Naive B cell (primary cell): ENCODE results near the gene HSPB1. TPM values are rescaled to one million over a fixed set of nuclear protein-coding genes. Genes with fewer than 3 reads are reported as not detected.

Experiments used
- ATAC-seq, 2 donors: fragments of 150-1000 bp; cut with Tn5 transposase; 2 replicates each; pipeline ENCODE4 v1.10.0; 2021; ENCODE audit warnings: low read depth in 2 of 2, mild to moderate bottlenecking in 2 of 2, moderate library complexity in 2 of 2
- DNase-seq: peaks from one replicate; pipeline ENCODE4 v3.0.0; 2022
- H3K27ac Mint-ChIP-seq, 6 donors: one replicate each; pipeline ENCODE4 v1.8.0; 2020 to 2022; ENCODE audit warnings: mild to moderate bottlenecking in 6 of 6, mixed read lengths in 6 of 6, moderate library complexity in 5 of 6, inconsistent platforms in 2 of 6
- H3K27me3 Mint-ChIP-seq, 3 donors: one replicate each; pipeline ENCODE4 v1.8.0; 2021 to 2022; ENCODE audit warnings: mixed read lengths in 3 of 3, mild to moderate bottlenecking in 1 of 3
- H3K36me3 Mint-ChIP-seq, 2 donors: one replicate each; pipeline ENCODE4 v1.8.0; 2020 to 2022; ENCODE audit warnings: mixed read lengths in 2 of 2, inconsistent platforms in 1 of 2, mild to moderate bottlenecking in 1 of 2
- H3K4me1 Mint-ChIP-seq, 3 donors: one replicate each; pipeline ENCODE4 v1.8.0; 2020 to 2022; ENCODE audit warnings: mixed read lengths in 3 of 3, inconsistent platforms in 1 of 3, mild to moderate bottlenecking in 1 of 3, moderate library complexity in 1 of 3
- H3K4me3 Mint-ChIP-seq, 8 donors: one replicate each; pipeline ENCODE4 v1.8.0; 2020 to 2022; ENCODE audit warnings: mild to moderate bottlenecking in 8 of 8, mixed read lengths in 8 of 8, moderate library complexity in 8 of 8, inconsistent platforms in 2 of 8
- H3K9me3 Mint-ChIP-seq, 7 donors: one replicate each; pipeline ENCODE4 v1.8.0; 2020 to 2022; ENCODE audit warnings: mixed read lengths in 7 of 7, mild to moderate bottlenecking in 5 of 7, inconsistent platforms in 2 of 7, moderate library complexity in 1 of 7
- polyA plus RNA-seq, 6 donors: library from polyadenylated mRNA; unstranded; fragments of 300-500 nt; fragmentation: Illumina TruSeq; gene quantifications; one replicate each; pipeline ENCODE4 v1.2.3, GENCODE V29; 2021; ENCODE audit warnings: low read depth in 6 of 6

The HSPB1 gene
- 10 to 100 TPM; 24.3 to 55.2 (median 45.3) TPM for polyA plus RNA-seq

DNA sequence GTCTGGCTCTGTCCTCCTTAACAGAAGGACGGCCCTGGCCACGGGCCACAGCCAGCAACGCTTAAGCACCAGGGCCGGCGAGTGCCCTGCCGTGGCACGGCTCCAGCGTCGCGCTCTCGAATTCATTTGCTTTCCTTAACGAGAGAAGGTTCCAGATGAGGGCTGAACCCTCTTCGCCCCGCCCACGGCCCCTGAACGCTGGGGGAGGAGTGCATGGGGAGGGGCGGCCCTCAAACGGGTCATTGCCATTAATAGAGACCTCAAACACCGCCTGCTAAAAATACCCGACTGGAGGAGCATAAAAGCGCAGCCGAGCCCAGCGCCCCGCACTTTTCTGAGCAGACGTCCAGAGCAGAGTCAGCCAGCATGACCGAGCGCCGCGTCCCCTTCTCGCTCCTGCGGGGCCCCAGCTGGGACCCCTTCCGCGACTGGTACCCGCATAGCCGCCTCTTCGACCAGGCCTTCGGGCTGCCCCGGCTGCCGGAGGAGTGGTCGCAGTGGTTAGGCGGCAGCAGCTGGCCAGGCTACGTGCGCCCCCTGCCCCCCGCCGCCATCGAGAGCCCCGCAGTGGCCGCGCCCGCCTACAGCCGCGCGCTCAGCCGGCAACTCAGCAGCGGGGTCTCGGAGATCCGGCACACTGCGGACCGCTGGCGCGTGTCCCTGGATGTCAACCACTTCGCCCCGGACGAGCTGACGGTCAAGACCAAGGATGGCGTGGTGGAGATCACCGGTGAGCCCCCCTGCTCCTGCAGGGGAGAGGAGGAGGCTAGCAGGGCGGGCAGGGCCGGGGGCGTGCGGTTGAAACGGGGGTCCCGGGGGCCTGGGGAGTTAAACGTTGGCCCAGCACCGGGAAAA is at the start of gene HSPB1:
TSS of gene HSPB1 (plus strand) at position 327 of the 855 bp plus-strand sequence. CDS start at position 367, 40 bp downstream.
- DNase-seq, result peak; percentile 62
- H3K27me3 Mint-ChIP-seq, result no peaks in the 10 kb centered on the region
- H3K27ac Mint-ChIP-seq, result peak within 1 kb of the TSS; percentile 83 to 97 (median 91)
- ATAC-seq, result peak; percentile 73 to 76
- peaks cover 0 to 2% (median 0%) of the 10 kb centered on the region in 7 donors for H3K9me3 Mint-ChIP-seq
- no peaks in the 10 kb centered on the region for H3K36me3 Mint-ChIP-seq
- peak within 1 kb of the TSS; percentile 84 to 96 (median 93) for H3K4me3 Mint-ChIP-seq
- peaks cover 5 to 31% (median 20%) of the 10 kb centered on the region in 3 donors for H3K4me1 Mint-ChIP-seq

DNA sequence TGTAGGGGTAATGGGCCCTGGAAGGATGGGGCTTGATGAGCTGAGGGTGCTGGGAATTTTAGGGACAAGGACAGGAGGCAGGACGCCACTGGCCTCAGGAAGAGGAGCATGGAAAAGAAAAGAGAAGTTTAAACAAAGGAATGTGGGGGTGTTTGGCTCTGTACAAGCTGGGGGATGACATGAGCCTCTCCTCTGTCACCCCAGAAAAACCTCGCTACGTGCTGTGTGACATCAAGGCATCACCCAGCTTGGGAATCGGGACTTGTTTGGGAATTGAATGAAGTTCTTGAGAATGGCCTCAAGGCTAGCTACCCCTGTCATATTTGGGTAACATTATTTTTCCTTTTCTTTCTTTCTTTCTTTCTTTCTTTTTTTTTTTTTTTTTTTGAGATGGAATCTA is 47.7 kb upstream of the HSPB1 start:
- H3K4me3 Mint-ChIP-seq, result no peak overlapping the region
- H3K4me1 Mint-ChIP-seq, result peaks cover 0 to 10% (median 0%) of the 10 kb centered on the region in 3 donors
- peaks cover 18 to 39% (median 35%) of the 10 kb centered on the region in 3 donors for H3K27me3 Mint-ChIP-seq
- no peak overlapping the region for H3K27ac Mint-ChIP-seq
- H3K9me3 Mint-ChIP-seq, result peaks cover 0 to 1% (median 0%) of the 10 kb centered on the region in 7 donors
- DNase-seq (no peak), ATAC-seq (no peak)
- H3K36me3 Mint-ChIP-seq, result peaks cover 0 to 8% of the 10 kb centered on the region in 2 donors

DNA sequence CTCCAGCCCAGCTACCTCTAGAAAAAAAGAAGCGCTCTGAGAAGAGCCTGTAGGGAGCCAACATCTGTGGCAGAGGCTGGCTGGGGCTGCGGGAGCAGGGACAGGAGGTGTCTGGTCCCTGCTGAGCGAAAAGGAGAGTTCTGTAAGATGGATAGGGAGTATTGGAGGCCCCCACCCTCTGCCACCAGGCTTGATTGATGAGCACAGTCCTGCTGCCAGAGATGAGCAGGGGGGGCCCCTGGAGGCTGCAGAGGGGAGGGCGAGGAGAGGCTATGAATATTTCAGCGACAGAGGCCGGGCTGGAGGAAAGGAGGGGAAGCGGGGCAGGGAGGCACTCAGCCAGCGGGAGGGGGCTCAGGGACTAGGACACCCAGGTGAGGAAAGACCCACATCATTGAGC is 44.5 kb upstream of the HSPB1 start:
- ATAC-seq, result no peak

GRCh38 chr7:76259124-76260093 is 43.1 kb upstream of the HSPB1 start:
- Mint-ChIP-seq H3K4me1 (peaks cover 4 to 18% (median 12%) of the 10 kb centered on the region in 3 donors), H3K27me3 (peaks cover 33 to 73% (median 67%) of the 10 kb centered on the region in 3 donors), H3K27ac (peak overlapping the region in 3 of 6 donors; percentile 27 to 70 (median 68)), H3K36me3 (peaks cover 0 to 8% of the 10 kb centered on the region in 2 donors), H3K9me3 (peaks cover 0 to 1% (median 0%) of the 10 kb centered on the region in 7 donors), H3K4me3 (peak overlapping the region in 7 of 8 donors; percentile 35 to 79 (median 60))
- DNase-seq (no peak), ATAC-seq (peak; percentile 24)

More for the DNA sequence above, 44.5 kb upstream of the HSPB1 start:
- peaks cover 0 to 8% of the 10 kb centered on the region in 2 donors for H3K36me3 Mint-ChIP-seq
- H3K27ac Mint-ChIP-seq, result peak overlapping the region in 1 of 6 donors; percentile 52
- H3K9me3 Mint-ChIP-seq, result peaks cover 0 to 1% (median 0%) of the 10 kb centered on the region in 7 donors
- no peak for DNase-seq
- H3K4me1 Mint-ChIP-seq, result peaks cover under 1 to 18% (median 12%) of the 10 kb centered on the region in 3 donors
- peak overlapping the region in 2 of 8 donors; percentile 20 to 79 for H3K4me3 Mint-ChIP-seq
- H3K27me3 Mint-ChIP-seq, result peaks cover 29 to 65% (median 59%) of the 10 kb centered on the region in 3 donors

GRCh38 chr7:76260171-76260703 is 42.2 kb upstream of the HSPB1 start:
- Mint-ChIP-seq H3K27me3 (peaks cover 30 to 82% (median 75%) of the 10 kb centered on the region in 3 donors), H3K36me3 (peaks cover 0 to 8% of the 10 kb centered on the region in 2 donors), H3K9me3 (peaks cover 0 to 1% (median 0%) of the 10 kb centered on the region in 7 donors), H3K4me1 (peaks cover 4 to 18% (median 12%) of the 10 kb centered on the region in 3 donors), H3K27ac (no peak overlapping the region), H3K4me3 (peak overlapping the region in 4 of 8 donors; percentile 28 to 60 (median 53))
- peak; percentile 63 to 64 for ATAC-seq
- no peak for DNase-seq

GRCh38 chr7:76261329-76261728 is 41.1 kb upstream of the HSPB1 start:
- H3K4me1 Mint-ChIP-seq, result peaks cover 4 to 18% (median 12%) of the 10 kb centered on the region in 3 donors
- peaks cover 25 to 76% (median 68%) of the 10 kb centered on the region in 3 donors for H3K27me3 Mint-ChIP-seq
- H3K27ac Mint-ChIP-seq, result peak overlapping the region in 1 of 6 donors; percentile 58
- H3K4me3 Mint-ChIP-seq, result no peak overlapping the region
- no peak for DNase-seq
- ATAC-seq, result no peak
- H3K9me3 Mint-ChIP-seq, result peaks cover 0 to 1% (median 0%) of the 10 kb centered on the region in 7 donors
- H3K36me3 Mint-ChIP-seq, result peaks cover 0 to 8% of the 10 kb centered on the region in 2 donors

DNA sequence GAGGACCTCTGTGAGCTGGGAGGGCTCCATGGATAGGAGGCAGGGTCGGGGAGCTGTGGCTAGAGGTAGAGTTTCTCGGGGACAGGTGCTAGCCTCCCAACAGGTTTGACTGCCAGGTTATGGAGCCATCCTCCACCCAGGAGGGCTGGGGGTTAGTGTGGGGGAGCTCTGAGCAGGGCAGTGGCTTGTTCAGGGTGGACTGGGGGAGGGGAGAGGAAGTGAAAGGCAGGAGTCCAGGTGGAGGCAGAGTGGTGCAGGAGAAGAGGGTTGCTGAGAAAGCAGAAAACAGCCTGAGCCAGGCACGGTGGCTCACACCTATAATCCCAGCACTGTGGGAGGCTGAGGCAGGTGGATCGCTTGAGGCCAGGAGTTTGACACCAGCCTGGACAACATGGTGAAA is 40.5 kb upstream of the HSPB1 start:
- Mint-ChIP-seq H3K4me1 (peaks cover 4 to 22% (median 12%) of the 10 kb centered on the region in 3 donors), H3K27ac (no peak overlapping the region), H3K9me3 (peaks cover 0 to 1% (median 0%) of the 10 kb centered on the region in 7 donors), H3K36me3 (peaks cover 0 to 8% of the 10 kb centered on the region in 2 donors), H3K27me3 (peaks cover 24 to 72% (median 66%) of the 10 kb centered on the region in 3 donors), H3K4me3 (peak overlapping the region in 2 of 8 donors; percentile 23 to 79)
- ATAC-seq (no peak), DNase-seq (no peak)

DNA sequence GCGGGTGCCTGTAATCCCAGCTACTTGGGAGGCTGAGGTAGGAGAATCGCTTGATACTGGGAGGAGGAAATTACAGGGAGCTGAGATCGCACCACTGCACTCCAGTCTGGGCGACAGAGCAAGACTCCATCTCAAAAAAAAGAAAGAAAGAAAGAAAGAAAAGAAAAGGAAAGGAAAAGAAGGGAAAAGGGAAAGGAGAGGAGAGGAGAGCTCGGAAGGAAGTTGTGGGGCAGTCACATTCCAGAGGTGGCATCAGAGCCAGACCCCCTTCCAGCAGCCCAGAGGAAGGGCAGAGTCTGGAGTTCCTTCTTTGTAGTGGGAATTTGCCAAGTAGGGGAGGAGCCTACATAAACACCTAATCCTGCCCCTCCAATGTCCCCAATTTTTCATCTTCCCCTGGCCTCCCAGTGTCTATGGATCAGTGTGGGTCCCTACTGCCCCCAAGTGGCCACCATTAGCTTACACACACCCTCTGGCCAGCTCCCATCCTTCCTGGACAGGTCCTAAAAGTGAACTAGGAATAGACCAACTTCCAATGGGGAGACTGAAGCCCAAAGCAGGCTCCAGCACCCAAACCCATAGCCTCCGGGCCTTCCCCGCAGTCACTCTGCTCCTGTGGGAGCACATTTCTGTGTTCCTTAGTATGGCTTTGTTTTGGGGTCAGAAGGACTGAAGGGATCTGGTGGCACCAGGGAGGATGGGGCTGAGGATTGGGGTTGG is 39.6 kb upstream of the HSPB1 start:
- peak in 1 of 2 donors; percentile 33 for ATAC-seq
- H3K9me3 Mint-ChIP-seq, result peaks cover 0 to 1% (median 0%) of the 10 kb centered on the region in 7 donors
- peaks cover 0 to 4% of the 10 kb centered on the region in 2 donors for H3K36me3 Mint-ChIP-seq
- H3K27me3 Mint-ChIP-seq, result peaks cover 21 to 67% (median 57%) of the 10 kb centered on the region in 3 donors
- H3K27ac Mint-ChIP-seq, result no peak overlapping the region
- H3K4me3 Mint-ChIP-seq, result no peak overlapping the region
- DNase-seq, result no peak
- peaks cover 6 to 27% (median 15%) of the 10 kb centered on the region in 3 donors for H3K4me1 Mint-ChIP-seq

GRCh38 chr7:76265299-76265698 is 37.2 kb upstream of the HSPB1 start:
- ATAC-seq (no peak), DNase-seq (no peak)
- no peaks in the 10 kb centered on the region for H3K36me3 Mint-ChIP-seq
- no peak overlapping the region for H3K4me3 Mint-ChIP-seq
- peaks cover 13 to 24% (median 24%) of the 10 kb centered on the region in 3 donors for H3K4me1 Mint-ChIP-seq
- peaks cover 20 to 66% (median 41%) of the 10 kb centered on the region in 3 donors for H3K27me3 Mint-ChIP-seq
- peak overlapping the region in 2 of 6 donors; percentile 67 to 90 for H3K27ac Mint-ChIP-seq
- no peaks in the 10 kb centered on the region for H3K9me3 Mint-ChIP-seq

- H3K4me1 Mint-ChIP-seq, result peaks cover 12 to 17% (median 13%) of the 10 kb centered on the region in 3 donors
- ATAC-seq (peak; percentile 75 to 80), DNase-seq (no peak)
- peak overlapping the region; percentile 25 to 79 (median 69) for H3K4me3 Mint-ChIP-seq
- H3K36me3 Mint-ChIP-seq, result no peaks in the 10 kb centered on the region
- peaks cover 15 to 47% (median 25%) of the 10 kb centered on the region in 3 donors for H3K27me3 Mint-ChIP-seq
- H3K9me3 Mint-ChIP-seq, result no peaks in the 10 kb centered on the region
- H3K27ac Mint-ChIP-seq, result peak overlapping the region in 2 of 6 donors; percentile 15 to 66
These were observed 35.2 kb upstream of the HSPB1 start for GRCh38 chr7:76267107-76267893.

- H3K4me3 Mint-ChIP-seq, result peak overlapping the region in 6 of 8 donors; percentile 32 to 76 (median 44)
These were observed 34.6 kb upstream of the HSPB1 start for GRCh38 chr7:76267894-76268183.

More at GRCh38 chr7:76267894-76268183, 34.6 kb upstream of the HSPB1 start:
- Mint-ChIP-seq H3K27me3 (peaks cover 12 to 42% (median 22%) of the 10 kb centered on the region in 3 donors), H3K27ac (peak overlapping the region in 1 of 6 donors; percentile 66), H3K9me3 (no peaks in the 10 kb centered on the region), H3K4me1 (peaks cover 14 to 21% (median 15%) of the 10 kb centered on the region in 3 donors), H3K36me3 (no peaks in the 10 kb centered on the region)
- ATAC-seq (peak in 1 of 2 donors; percentile 3), DNase-seq (no peak)
